GM18858 (cell line): Measurements from ENCODE around the gene MC3R.
"Not testable (repeated sequence)": the region's sequence is repeated elsewhere in the genome, so short reads cannot be mapped to it uniquely, and the experiment has no call there.

Experiments used
- ATAC-seq: cut with Tn5 transposase; IDR thresholded peaks from one replicate; pipeline ENCODE4 v1.9.1; 2021; ENCODE audit not compliant: unreplicated experiment

MC3R gene

DNA sequence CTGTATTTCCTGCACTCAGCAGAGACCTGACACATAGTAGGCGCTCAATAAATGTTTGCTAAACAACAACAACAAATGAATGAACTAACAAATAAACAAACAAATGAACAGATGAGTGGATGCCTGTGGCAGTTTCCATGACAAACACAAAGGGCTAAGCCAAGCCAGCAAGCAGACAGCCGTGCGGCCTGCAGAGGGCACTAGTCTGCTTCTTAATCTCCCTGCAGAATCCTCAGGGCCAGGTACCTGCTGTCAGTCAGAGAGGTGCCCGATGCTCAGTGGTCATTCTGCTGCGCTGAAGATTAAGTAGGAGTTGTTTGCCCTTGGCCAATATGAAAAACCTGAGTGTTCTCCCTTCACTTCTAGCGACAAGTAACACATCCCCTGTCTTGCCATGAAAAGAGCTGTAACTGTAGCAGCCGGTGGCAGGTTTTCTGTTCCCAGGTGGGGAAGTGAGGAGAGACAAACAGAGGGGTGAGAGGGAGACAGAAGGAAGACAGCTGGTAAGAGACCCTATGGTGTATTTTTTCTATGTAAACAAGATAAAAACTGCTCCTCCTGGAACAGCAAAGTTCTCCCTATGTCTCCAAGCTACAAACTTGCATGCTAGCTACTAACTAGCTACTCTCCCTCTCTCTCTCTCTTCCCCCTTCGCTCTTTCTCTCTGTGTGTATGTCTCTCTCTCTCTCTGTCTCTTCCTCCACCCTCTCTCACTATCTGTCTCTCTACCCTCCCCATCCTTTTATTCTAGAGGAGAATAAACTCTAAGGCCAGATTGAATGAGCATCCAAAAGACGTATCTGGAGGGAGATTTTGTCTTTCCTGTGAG lies at the start of gene MC3R:
MC3R (plus strand) TSS at position 779 of the 829 bp plus-strand sequence. CDS start 112 bp downstream, outside the sequence.
- peak; percentile 77 for ATAC-seq

DNA sequence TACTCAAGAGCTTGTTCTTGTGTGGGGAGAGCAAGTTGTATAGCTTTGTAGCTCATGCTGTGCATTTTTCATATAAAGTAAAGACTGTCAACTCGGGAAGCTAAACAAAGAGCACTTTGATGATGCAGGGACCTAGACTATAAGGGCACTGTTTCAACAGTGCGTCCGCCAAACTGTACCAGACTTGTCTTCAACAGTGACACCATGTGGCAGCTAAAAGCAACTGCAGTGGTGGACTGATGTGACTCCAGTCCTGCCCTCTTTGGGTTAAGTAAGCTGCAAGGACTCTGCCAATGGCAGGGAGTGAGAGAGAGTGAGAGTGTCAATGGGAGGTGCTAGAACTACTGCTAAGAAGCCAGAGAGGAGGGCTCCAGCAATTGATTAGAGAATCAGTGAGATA lies 48.1 kb upstream of the MC3R start:
- ATAC-seq = no peak

DNA sequence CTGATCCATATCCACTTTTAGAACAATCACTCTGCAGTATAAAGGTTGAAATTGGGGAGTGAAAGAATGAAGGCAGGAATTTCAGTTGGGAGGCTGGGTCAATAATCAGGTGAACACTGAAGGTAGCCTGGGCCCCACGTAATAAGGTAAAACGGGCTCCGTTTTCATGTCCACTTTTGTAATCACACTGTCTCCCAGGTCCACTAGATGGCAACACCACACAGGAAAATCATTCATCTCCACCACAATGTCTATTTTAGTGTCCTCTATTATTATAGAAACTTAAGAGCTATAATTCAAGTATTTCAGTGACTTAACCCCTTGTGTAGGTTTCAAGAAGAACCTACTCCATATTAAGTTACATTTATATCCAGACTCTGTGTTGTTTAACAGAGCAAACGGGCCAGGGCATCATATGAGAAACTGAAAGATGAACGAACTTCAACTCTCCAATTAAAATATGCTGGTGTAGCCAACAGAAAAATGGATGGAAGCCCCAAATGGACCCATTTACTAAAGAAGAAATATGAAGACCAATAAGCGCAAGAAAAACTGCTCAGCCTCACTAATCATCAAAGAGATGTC lies 45.9 kb upstream of the MC3R start:
- no peak for ATAC-seq

DNA sequence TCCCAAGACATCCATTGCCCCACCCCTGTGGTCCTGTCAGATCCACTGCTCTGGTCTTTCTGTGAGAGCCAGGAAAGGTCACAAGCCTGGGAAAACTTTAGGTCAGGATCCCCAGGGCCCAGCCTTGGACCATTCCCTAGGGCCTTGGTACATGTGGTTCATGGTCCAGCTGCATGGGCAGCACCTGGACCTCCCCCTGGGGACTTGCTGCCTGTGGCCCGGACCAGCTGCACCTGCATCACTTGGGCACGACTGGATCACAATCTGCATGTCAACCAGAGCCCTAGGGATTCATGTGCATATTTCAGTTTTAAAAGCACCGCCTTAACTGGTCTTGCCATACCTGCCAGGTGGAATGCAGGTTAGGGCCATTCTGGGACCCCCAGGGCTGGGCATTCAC lies 44.3 kb upstream of the MC3R start:
- no peak for ATAC-seq

- no peak for ATAC-seq
Observed at GRCh38 chr20:56205346-56205745, 43.2 kb upstream of the MC3R start.

DNA sequence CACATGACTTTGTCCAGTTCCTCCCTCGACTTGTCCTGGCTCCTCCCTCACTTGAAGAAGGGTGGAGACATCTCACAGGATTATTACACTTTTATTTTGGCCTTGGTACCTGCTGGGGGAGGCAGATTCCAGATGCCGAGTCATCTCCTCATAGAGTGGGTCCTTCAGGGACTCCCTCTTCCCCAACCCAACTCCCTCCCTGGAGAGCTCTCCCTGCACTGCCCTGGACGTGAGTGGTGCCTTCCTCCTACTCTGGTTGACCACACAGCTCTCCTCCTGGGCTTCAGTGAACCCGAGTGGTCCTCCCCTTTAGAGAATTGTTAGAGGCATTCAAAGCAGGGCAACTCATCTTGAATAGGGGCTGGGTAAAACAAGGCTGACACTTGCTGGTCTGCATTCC lies 40.9 kb upstream of the MC3R start:
- no peak for ATAC-seq

DNA sequence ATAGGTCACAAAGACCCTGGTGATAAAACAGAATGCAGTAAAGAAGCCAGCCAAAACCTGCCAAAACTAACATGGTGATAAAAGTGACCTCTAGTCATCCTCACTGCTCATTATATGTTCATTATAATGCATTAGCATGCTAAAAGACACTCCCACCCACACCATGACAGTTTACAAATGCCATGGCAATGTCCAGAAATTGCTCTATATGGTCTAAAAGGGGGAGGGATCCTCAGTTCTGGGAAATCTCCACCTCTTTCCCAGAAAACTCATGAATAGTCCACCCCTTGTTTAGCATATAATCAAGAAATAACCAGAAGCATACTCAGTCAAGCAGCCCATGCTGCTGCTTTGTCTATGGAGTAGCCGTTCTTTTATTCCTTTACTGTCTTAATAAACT lies 40.4 kb upstream of the MC3R start:
- no peak for ATAC-seq

DNA sequence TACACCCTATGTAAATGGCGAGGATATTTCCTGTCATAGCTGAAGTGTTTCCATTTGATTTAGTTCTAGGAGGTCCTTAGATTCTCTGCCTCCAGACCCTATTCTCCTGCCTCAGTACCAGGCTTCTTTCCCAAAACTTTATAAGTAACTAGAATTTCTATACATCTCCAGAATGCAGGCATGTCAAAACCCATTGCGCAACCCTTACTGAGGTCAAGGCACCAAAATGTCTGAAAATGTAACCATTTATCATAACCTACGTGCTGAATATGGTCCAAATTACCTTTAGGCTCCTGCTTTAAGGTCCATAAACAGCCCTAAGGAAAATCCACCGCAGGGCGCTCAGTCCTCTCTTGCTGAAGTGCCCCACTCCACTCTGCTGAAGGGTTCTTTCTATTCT lies 37.5 kb upstream of the MC3R start:
- no peak for ATAC-seq

- ATAC-seq = no peak
Observed at GRCh38 chr20:56212091-56212490, 36.4 kb upstream of the MC3R start.

GRCh38 chr20:56213321-56213720 lies 35.2 kb upstream of the MC3R start:
- no peak for ATAC-seq

DNA sequence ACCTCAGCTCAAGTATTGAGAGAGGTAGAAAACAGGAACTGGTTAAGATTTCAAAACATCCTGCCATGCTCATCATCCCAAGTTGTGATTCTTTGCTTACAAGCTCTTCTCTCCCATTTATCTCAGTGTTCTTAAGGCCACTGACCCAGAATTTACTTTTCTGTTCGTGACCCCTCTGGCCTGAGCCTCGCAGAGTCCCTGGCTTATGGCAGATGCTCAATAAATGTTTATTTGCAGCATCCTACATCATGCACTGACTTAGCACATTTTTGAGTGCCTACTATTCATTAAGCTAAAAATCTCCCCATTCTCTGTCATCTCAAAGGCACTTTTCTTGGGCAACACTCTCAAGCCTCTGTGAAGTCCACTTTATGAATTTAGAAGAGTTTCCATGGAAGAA lies 33.4 kb upstream of the MC3R start:
- no peak for ATAC-seq

- ATAC-seq = no peak
Observed at GRCh38 chr20:56217829-56218228, 30.7 kb upstream of the MC3R start.

GRCh38 chr20:56221186-56221585 lies 27.3 kb upstream of the MC3R start:
- ATAC-seq = not testable (repeated sequence)

- no peak for ATAC-seq
Observed at GRCh38 chr20:56222201-56222600, 26.3 kb upstream of the MC3R start.

DNA sequence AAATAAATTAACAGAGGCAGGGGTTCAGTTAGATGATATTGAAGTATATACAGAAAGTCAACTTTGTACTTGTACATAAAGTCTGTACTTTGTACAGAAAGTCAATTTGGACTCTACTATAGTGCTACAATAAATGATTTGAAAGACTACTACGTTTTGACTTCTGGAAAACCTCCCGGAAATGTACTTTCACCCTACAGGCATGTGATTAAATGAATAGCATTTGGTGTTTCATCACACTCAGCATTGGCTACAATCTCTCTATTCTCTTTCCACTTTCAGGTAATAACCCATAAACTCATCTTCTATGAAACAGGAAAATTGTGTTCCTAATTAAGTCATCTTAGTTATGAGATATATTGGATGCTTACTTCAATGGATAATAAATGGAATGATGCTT lies 25.6 kb upstream of the MC3R start:
- no peak for ATAC-seq

GRCh38 chr20:56223352-56223751 lies 25.2 kb upstream of the MC3R start:
- no peak for ATAC-seq

GRCh38 chr20:56228021-56228420 lies 20.5 kb upstream of the MC3R start:
- no peak for ATAC-seq

DNA sequence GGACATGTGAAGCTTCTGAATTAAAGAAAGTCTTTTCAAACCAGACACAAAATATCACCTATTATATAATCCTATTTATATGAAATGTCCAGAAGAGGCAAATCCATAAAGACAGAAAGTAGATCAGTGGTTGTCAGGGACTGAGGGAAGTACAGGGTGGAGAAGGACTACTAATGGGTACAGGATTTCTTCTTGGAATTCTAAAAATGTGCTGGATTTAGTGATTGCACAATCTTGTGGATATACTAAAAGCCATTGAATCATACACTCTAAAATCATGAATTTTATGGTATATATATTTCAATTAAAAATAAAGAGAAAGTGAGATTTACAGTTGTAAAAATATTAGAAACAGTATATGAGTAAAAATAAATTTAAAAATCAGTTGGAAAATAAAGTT lies 18.7 kb upstream of the MC3R start:
- ATAC-seq = no peak

DNA sequence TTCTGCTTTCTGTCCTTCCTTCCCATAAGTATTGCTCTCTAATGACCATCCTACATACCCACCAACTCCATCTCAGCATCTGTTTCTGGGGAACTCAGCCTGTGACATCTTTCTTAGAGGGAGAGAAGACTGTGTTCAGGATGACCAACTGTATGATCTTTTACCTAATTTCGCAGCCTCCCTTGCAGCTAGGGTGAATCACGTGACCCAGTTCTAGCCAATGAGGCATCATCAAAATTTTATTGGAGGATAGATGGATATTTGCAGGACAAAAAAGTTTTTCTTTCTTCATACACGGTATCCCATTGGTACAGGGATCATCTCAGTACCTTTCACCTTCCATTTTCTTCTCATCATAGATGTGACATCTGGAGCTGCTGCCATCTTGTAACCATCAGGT lies 14.4 kb upstream of the MC3R start:
- ATAC-seq = no peak

- no peak for ATAC-seq
Observed at GRCh38 chr20:56237335-56237734, 11.2 kb upstream of the MC3R start.

DNA sequence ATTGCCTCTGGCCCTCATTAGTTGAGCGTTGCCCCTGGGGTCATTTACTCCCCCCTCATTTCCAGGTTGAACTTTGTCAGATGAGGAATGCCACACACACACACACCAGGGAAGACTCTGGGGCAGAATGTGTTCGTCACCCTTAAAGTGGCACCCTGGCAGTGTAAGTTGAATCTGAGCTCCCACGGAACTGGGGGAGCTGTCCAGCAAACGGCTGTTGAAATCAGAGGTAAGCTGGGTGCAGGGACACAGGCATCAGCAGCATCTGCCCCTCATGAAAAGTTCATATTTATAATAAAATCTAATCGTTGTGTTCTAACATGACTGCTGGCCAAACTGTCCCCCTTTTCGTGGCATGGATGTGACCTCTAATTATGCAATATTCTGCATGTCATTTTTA lies 4.3 kb upstream of the MC3R start:
- no peak for ATAC-seq

- no peak for ATAC-seq
Observed at GRCh38 chr20:56245761-56246160, 2.8 kb upstream of the MC3R start.
